ENCODE results near the gene LIPE. TPM values are rescaled to one million over a fixed set of nuclear protein-coding genes. Genes with fewer than 3 reads are reported as not detected.
"Not testable (repeated sequence)": the region's sequence is repeated elsewhere in the genome, so short reads cannot be mapped to it uniquely, and the experiment has no call there.

Gene LIPE
- total RNA-seq, 1 donor from 2014 or later: 39.0 TPM

- Mint-ChIP-seq H3K27ac (ENCODE audit: unreplicated experiment) (no peak overlapping the region), H3K9me3 (ENCODE audit: unreplicated experiment) (no peaks in the 10 kb centered on the region), H3K27me3 (ENCODE audit: unreplicated experiment) (peaks cover 2% of the 10 kb centered on the region), H3K4me3 (ENCODE audit: unreplicated experiment) (no peak overlapping the region), H3K4me1 (ENCODE audit: low read depth, unreplicated experiment) (peaks cover 9% of the 10 kb centered on the region), H3K36me3 (ENCODE audit: unreplicated experiment) (no peaks in the 10 kb centered on the region)
- no peak for TF ChIP-seq CTCF (IDR thresholded peaks at IDR 0.05; ENCODE audit: partially characterized antibody, unreplicated experiment)
- DNase-seq: no peak
Observed at GRCh38 chr19:42466521-42467182, 39.5 kb upstream of the LIPE start.

- Mint-ChIP-seq H3K27me3 (ENCODE audit: unreplicated experiment) (peaks cover 2% of the 10 kb centered on the region), H3K4me3 (ENCODE audit: unreplicated experiment) (no peak overlapping the region), H3K4me1 (ENCODE audit: low read depth, unreplicated experiment) (peaks cover 9% of the 10 kb centered on the region), H3K36me3 (ENCODE audit: unreplicated experiment) (no peaks in the 10 kb centered on the region), H3K27ac (ENCODE audit: unreplicated experiment) (no peak overlapping the region), H3K9me3 (ENCODE audit: unreplicated experiment) (no peaks in the 10 kb centered on the region)
- no peak for TF ChIP-seq CTCF (IDR thresholded peaks at IDR 0.05; ENCODE audit: partially characterized antibody, unreplicated experiment)
- DNase-seq: no peak
Observed at GRCh38 chr19:42465827-42466280, 38.7 kb upstream of the LIPE start.

GRCh38 chr19:42461700-42462324 is 34.6 kb upstream of the LIPE start:
- Mint-ChIP-seq H3K36me3 (ENCODE audit: unreplicated experiment) (peaks cover 4% of the 10 kb centered on the region), H3K27ac (ENCODE audit: unreplicated experiment) (no peak overlapping the region), H3K4me1 (ENCODE audit: low read depth, unreplicated experiment) (peaks cover 3% of the 10 kb centered on the region), H3K27me3 (ENCODE audit: unreplicated experiment) (peaks cover 5% of the 10 kb centered on the region), H3K4me3 (ENCODE audit: unreplicated experiment) (no peak overlapping the region), H3K9me3 (ENCODE audit: unreplicated experiment) (peaks cover 2% of the 10 kb centered on the region)
- no peak for TF ChIP-seq CTCF (IDR thresholded peaks at IDR 0.05; ENCODE audit: partially characterized antibody, unreplicated experiment)
- no peak for DNase-seq

- DNase-seq; H3K4me1 Mint-ChIP-seq (ENCODE audit: low read depth, unreplicated experiment): not testable (repeated sequence)
Observed at GRCh38 chr19:42461231-42461630, 34.0 kb upstream of the LIPE start.

GRCh38 chr19:42459926-42460325 is 32.7 kb upstream of the LIPE start:
- Mint-ChIP-seq H3K9me3 (ENCODE audit: unreplicated experiment) (peaks cover 2% of the 10 kb centered on the region), H3K27ac (ENCODE audit: unreplicated experiment) (no peak overlapping the region), H3K36me3 (ENCODE audit: unreplicated experiment) (peaks cover 4% of the 10 kb centered on the region), H3K4me3 (ENCODE audit: unreplicated experiment) (no peak overlapping the region), H3K27me3 (ENCODE audit: unreplicated experiment) (peaks cover 3% of the 10 kb centered on the region), H3K4me1 (ENCODE audit: low read depth, unreplicated experiment) (peaks cover 1% of the 10 kb centered on the region)
- no peak for TF ChIP-seq CTCF (IDR thresholded peaks at IDR 0.05; ENCODE audit: partially characterized antibody, unreplicated experiment)
- no peak for DNase-seq

More at GRCh38 chr19:42461231-42461630, 34.0 kb upstream of the LIPE start:
- not testable (repeated sequence) for H3K4me3 Mint-ChIP-seq (ENCODE audit: unreplicated experiment); H3K27ac Mint-ChIP-seq (ENCODE audit: unreplicated experiment); H3K9me3 Mint-ChIP-seq (ENCODE audit: unreplicated experiment); H3K27me3 Mint-ChIP-seq (ENCODE audit: unreplicated experiment); H3K36me3 Mint-ChIP-seq (ENCODE audit: unreplicated experiment)
